IMR-90 (cell line): Measurements from ENCODE around the gene FCHSD2.

Source experiments
- BHLHE40 ChIP-seq: fragments of 150-350 bp; IDR thresholded peaks from 2 replicates; pipeline ENCODE4 v1.6.1; 2016; ENCODE audit warnings: mild to moderate bottlenecking, low read depth, low read length
- CHD1 ChIP-seq: IDR thresholded peaks from 2 replicates; pipeline ENCODE4 v1.6.1; 2012; ENCODE audit warnings: low read depth, low read length, improper control_type of control experiment
- POLR2A ChIP-seq: IDR thresholded peaks from 2 replicates; pipeline ENCODE4 v1.6.1; 2012; ENCODE audit warnings: mild to moderate bottlenecking, low read depth, low read length
- RAD21 ChIP-seq: IDR thresholded peaks from 2 replicates; pipeline ENCODE4 v1.6.1; 2012; ENCODE audit warnings: low read length, improper control_type of control experiment
- RCOR1 ChIP-seq: IDR thresholded peaks from 2 replicates; pipeline ENCODE4 v1.6.1; 2012; ENCODE audit warnings: mild to moderate bottlenecking, low read length, improper control_type of control experiment; ENCODE audit not compliant: insufficient replicate concordance
- RFX5 ChIP-seq: IDR thresholded peaks from 2 replicates; pipeline ENCODE4 v1.8.0; 2012; ENCODE audit warnings: low read depth, mild to moderate bottlenecking, low read length, moderate library complexity
- SMC3 ChIP-seq: fragments of 150-350 bp; IDR thresholded peaks from 2 replicates; pipeline ENCODE4 v1.6.1; 2016; ENCODE audit warnings: low read depth, mild to moderate bottlenecking, antibody characterized with exemption, low read length, moderate library complexity
- TF ChIP-seq, protein P1 (sequence below): fragments of 150-350 bp; IDR thresholded peaks from 2 replicates; pipeline ENCODE4 v1.6.1; 2016; ENCODE audit warnings: low read depth, mild to moderate bottlenecking, low read length, moderate library complexity, borderline replicate concordance
- TF ChIP-seq, protein P2 (sequence below): conservative IDR thresholded peaks from 2 replicates; pipeline ENCODE4 v1.5.1; 2012; ENCODE audit warnings: mild to moderate bottlenecking, low read depth, low read length, improper control_type of control experiment

GRCh38 chr11:72958791-72959190 lies 183.3 kb downstream of the FCHSD2 start:
- TF ChIP-seq CHD1: no peak
- no peak for TF ChIP-seq POLR2A
- TF ChIP-seq, protein P1, sequence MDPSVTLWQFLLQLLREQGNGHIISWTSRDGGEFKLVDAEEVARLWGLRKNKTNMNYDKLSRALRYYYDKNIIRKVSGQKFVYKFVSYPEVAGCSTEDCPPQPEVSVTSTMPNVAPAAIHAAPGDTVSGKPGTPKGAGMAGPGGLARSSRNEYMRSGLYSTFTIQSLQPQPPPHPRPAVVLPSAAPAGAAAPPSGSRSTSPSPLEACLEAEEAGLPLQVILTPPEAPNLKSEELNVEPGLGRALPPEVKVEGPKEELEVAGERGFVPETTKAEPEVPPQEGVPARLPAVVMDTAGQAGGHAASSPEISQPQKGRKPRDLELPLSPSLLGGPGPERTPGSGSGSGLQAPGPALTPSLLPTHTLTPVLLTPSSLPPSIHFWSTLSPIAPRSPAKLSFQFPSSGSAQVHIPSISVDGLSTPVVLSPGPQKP: no peak
- TF ChIP-seq RAD21: no peak
- no peak for TF ChIP-seq BHLHE40
- TF ChIP-seq, protein P2, sequence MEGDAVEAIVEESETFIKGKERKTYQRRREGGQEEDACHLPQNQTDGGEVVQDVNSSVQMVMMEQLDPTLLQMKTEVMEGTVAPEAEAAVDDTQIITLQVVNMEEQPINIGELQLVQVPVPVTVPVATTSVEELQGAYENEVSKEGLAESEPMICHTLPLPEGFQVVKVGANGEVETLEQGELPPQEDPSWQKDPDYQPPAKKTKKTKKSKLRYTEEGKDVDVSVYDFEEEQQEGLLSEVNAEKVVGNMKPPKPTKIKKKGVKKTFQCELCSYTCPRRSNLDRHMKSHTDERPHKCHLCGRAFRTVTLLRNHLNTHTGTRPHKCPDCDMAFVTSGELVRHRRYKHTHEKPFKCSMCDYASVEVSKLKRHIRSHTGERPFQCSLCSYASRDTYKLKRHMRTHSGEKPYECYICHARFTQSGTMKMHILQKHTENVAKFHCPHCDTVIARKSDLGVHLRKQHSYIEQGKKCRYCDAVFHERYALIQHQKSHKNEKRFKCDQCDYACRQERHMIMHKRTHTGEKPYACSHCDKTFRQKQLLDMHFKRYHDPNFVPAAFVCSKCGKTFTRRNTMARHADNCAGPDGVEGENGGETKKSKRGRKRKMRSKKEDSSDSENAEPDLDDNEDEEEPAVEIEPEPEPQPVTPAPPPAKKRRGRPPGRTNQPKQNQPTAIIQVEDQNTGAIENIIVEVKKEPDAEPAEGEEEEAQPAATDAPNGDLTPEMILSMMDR: no peak
- TF ChIP-seq RFX5: no peak
- TF ChIP-seq SMC3: no peak
- no peak for TF ChIP-seq RCOR1
